Measurements from ENCODE around the gene FARS2. TPM values are rescaled to one million over a fixed set of nuclear protein-coding genes. Genes with fewer than 3 reads are reported as not detected.
A peak's percentile ranks its signal among the peaks of the same experiment; 100 is the strongest.

FARS2 gene
- total RNA-seq, 1 experiment from 2014 or later = 17.8 TPM

GRCh38 chr6:5337573-5337972, 76.3 kb downstream of the FARS2 start:
- H3K36me3 ChIP-seq (ENCODE audit: insufficient read depth, low read length, poor library complexity, severe bottlenecking) = no peaks in the 10 kb centered on the region
- no TSS peak for BruUV-seq (replicated peaks)
- peak; percentile 11 for DNase-seq (ENCODE audit: low spot score)
- H3K27ac ChIP-seq (ENCODE audit: low read depth, low read length, poor library complexity, severe bottlenecking) = no peak overlapping the region
- no peaks in the 10 kb centered on the region for H3K4me1 ChIP-seq (ENCODE audit: insufficient read depth, low read length, poor library complexity, severe bottlenecking)
- H3K4me3 ChIP-seq (ENCODE audit: low read depth, low read length, poor library complexity, severe bottlenecking) = no peak overlapping the region
- intact Hi-C loops (cut with micrococcal nuclease; ENCODE audit: unreplicated experiment) = no loop called here
- POLR2A ChIA-PET (ENCODE audit: low non-redundant PET) = no interaction called here
- H3K9me3 ChIP-seq (ENCODE audit: low read depth, low read length, poor library complexity, severe bottlenecking) = no peaks in the 10 kb centered on the region
- CTCF ChIA-PET = no interaction called here
- no peaks in the 10 kb centered on the region for H3K27me3 ChIP-seq (replicated peaks; ENCODE audit: insufficient read depth, low read depth, low read length, poor library complexity)
- TF ChIP-seq CTCF (conservative IDR thresholded peaks at IDR 0.05; ENCODE audit: low read depth, low read length) (no peak), EZH2 (IDR thresholded peaks at IDR 0.05; ENCODE audit: borderline replicate concordance, low read depth, low read length, poor library complexity, severe bottlenecking) (no peak)

GRCh38 chr6:5338177-5338960, 77.1 kb downstream of the FARS2 start:
- Histone ChIP-seq H3K4me1 (ENCODE audit: insufficient read depth, low read length, poor library complexity, severe bottlenecking) (no peaks in the 10 kb centered on the region), H3K27me3 (replicated peaks; ENCODE audit: insufficient read depth, low read depth, low read length, poor library complexity) (no peaks in the 10 kb centered on the region), H3K27ac (ENCODE audit: low read depth, low read length, poor library complexity, severe bottlenecking) (no peak overlapping the region), H3K9me3 (ENCODE audit: low read depth, low read length, poor library complexity, severe bottlenecking) (no peaks in the 10 kb centered on the region), H3K4me3 (ENCODE audit: low read depth, low read length, poor library complexity, severe bottlenecking) (no peak overlapping the region), H3K36me3 (ENCODE audit: insufficient read depth, low read length, poor library complexity, severe bottlenecking) (no peaks in the 10 kb centered on the region)
- BruUV-seq (replicated peaks) = no TSS peak
- intact Hi-C loops (cut with micrococcal nuclease; ENCODE audit: unreplicated experiment) = no loop called here
- no peak for TF ChIP-seq CTCF (conservative IDR thresholded peaks at IDR 0.05; ENCODE audit: low read depth, low read length)
- TF ChIP-seq EZH2 (IDR thresholded peaks at IDR 0.05; ENCODE audit: borderline replicate concordance, low read depth, low read length, poor library complexity, severe bottlenecking) = no peak
- no peak for DNase-seq (ENCODE audit: low spot score)
- ChIA-PET POLR2A (ENCODE audit: low non-redundant PET) (no interaction called here), CTCF (no interaction called here)

DNA sequence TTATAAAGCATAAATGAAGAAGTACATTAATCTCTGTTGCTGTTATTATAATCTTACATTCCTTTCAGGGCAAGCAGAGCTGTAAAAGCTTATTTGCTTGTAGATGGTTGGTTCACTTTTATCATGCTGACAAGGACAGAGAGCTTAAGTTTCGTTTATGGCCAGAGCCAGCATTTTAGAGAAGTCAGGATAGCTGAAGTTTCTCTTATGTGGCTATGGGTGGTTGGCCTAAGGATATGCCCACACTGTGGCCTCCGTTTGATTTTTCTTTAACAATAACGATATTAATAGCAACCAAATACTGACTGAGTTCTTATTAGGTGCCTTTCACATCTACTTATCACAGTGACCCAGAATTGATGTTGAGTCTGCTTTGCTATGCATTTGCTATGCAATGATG, 78.5 kb downstream of the FARS2 start:
- CTCF ChIA-PET = no interaction called here

More for the DNA sequence above, 78.5 kb downstream of the FARS2 start:
- no peak for TF ChIP-seq CTCF (conservative IDR thresholded peaks at IDR 0.05; ENCODE audit: low read depth, low read length)
- no peak for TF ChIP-seq EZH2 (IDR thresholded peaks at IDR 0.05; ENCODE audit: borderline replicate concordance, low read depth, low read length, poor library complexity, severe bottlenecking)
- BruUV-seq (replicated peaks) = no TSS peak
- no peaks in the 10 kb centered on the region for H3K36me3 ChIP-seq (ENCODE audit: insufficient read depth, low read length, poor library complexity, severe bottlenecking)
- no peak overlapping the region for H3K27ac ChIP-seq (ENCODE audit: low read depth, low read length, poor library complexity, severe bottlenecking)
- H3K4me3 ChIP-seq (ENCODE audit: low read depth, low read length, poor library complexity, severe bottlenecking) = no peak overlapping the region
- H3K4me1 ChIP-seq (ENCODE audit: insufficient read depth, low read length, poor library complexity, severe bottlenecking) = no peaks in the 10 kb centered on the region
- no peak for DNase-seq (ENCODE audit: low spot score)
- no peaks in the 10 kb centered on the region for H3K27me3 ChIP-seq (replicated peaks; ENCODE audit: insufficient read depth, low read depth, low read length, poor library complexity)
- intact Hi-C loops (cut with micrococcal nuclease; ENCODE audit: unreplicated experiment) = no loop called here
- POLR2A ChIA-PET (ENCODE audit: low non-redundant PET) = no interaction called here
- no peaks in the 10 kb centered on the region for H3K9me3 ChIP-seq (ENCODE audit: low read depth, low read length, poor library complexity, severe bottlenecking)

Data from A673 (cell line).